ENCODE data around the gene FBXW12. TPM values are rescaled to one million over a fixed set of nuclear protein-coding genes. Genes with fewer than 3 reads are reported as not detected.

FBXW12 gene
- total RNA-seq, 1 experiment from 2014 or later = not detected

DNA sequence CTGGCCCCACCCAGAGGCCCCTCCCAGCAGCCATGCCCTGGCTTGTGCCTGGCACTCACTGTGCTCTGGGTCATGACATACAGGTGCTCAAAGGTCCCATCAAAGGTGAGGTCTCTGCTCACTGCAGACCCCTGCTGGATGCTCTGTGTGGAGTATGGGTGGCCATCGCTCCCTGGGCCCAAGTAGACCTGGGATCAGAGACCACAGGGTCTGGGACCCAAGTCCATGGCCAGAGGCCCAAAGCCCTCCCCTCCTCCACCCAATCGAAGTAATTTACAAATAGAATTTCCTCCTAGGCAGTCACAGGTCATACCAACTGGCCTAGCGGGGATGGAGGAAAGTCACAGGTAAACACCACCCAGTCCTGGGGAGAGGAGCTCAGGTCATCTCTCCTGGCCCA lies 50.3 kb downstream of the FBXW12 start:
- H3F3A ChIP-seq (ENCODE audit: low read length, unreplicated experiment) = no peaks in the 10 kb centered on the region
- H3K27ac ChIP-seq (ENCODE audit: low read length) = no peak overlapping the region
- H3K27me3 ChIP-seq (ENCODE audit: low read length) = no peaks in the 10 kb centered on the region
- ATAC-seq (peak; percentile 48), DNase-seq (no peak)
- no peaks in the 10 kb centered on the region for H3K9me2 ChIP-seq (replicated peaks; ENCODE audit: low read length)
- POLR2A ChIA-PET (ENCODE audit: unreplicated experiment) = no interaction called here
- no peak overlapping the region for H3K4me2 ChIP-seq (ENCODE audit: low read length)
- BruUV-seq (replicated peaks) = no TSS peak
- intact Hi-C loops (cut with micrococcal nuclease) = no loop called here
- H3K9ac ChIP-seq (ENCODE audit: low read length) = no peak overlapping the region
- H2AFZ ChIP-seq (ENCODE audit: low read length) = no peak overlapping the region
- no peaks in the 10 kb centered on the region for H4K20me1 ChIP-seq (ENCODE audit: low read length)
- peaks cover 6% of the 10 kb centered on the region for H3K79me2 ChIP-seq (ENCODE audit: low read length)
- H3K9me3 ChIP-seq (ENCODE audit: low read length) = no peaks in the 10 kb centered on the region
- CTCF ChIA-PET = no interaction called here
- TF ChIP-seq, protein P1, sequence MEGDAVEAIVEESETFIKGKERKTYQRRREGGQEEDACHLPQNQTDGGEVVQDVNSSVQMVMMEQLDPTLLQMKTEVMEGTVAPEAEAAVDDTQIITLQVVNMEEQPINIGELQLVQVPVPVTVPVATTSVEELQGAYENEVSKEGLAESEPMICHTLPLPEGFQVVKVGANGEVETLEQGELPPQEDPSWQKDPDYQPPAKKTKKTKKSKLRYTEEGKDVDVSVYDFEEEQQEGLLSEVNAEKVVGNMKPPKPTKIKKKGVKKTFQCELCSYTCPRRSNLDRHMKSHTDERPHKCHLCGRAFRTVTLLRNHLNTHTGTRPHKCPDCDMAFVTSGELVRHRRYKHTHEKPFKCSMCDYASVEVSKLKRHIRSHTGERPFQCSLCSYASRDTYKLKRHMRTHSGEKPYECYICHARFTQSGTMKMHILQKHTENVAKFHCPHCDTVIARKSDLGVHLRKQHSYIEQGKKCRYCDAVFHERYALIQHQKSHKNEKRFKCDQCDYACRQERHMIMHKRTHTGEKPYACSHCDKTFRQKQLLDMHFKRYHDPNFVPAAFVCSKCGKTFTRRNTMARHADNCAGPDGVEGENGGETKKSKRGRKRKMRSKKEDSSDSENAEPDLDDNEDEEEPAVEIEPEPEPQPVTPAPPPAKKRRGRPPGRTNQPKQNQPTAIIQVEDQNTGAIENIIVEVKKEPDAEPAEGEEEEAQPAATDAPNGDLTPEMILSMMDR (conservative IDR thresholded peaks at IDR 0.05; ENCODE audit: low read depth, low read length) = peak; percentile 41
- no peak for TF ChIP-seq EZH2 (IDR thresholded peaks at IDR 0.05; ENCODE audit: low read length, unreplicated experiment)
- no peak overlapping the region for H3K4me3 ChIP-seq (ENCODE audit: low read length)
- H3K36me3 ChIP-seq (ENCODE audit: low read depth, low read length) = no peaks in the 10 kb centered on the region
- H3K4me1 ChIP-seq (ENCODE audit: insufficient read depth, low read length) = peaks cover 6% of the 10 kb centered on the region; the same call in 1 of the 2 replicates

DNA sequence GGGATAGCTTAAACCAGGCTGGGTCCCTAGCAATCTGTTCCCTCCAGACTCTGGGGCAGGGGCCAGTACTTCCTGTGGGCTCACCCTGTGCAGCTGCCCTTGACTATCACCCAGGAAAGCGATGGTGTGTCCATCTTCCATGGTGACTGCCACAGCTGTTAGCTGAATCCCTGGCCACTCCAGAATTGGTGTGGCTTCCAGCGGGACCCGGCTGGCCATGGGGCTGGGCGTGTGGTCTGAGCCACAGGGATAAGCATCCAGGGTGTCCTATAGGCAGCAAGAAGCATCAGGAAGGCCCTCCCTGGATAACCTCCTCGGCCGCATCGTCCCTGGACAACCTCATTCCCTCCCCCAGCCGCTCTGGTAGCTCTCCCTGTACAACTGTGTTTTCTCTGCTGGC lies 50.7 kb downstream of the FBXW12 start:
- no peak overlapping the region for H3K9ac ChIP-seq (ENCODE audit: low read length)
- intact Hi-C loops (cut with micrococcal nuclease) = no loop called here
- TF ChIP-seq, protein P1 (conservative IDR thresholded peaks at IDR 0.05; ENCODE audit: low read depth, low read length) = no peak
- TF ChIP-seq EZH2phosphoT487 (IDR thresholded peaks at IDR 0.05; ENCODE audit: borderline replicate concordance, low read length) (no peak), EZH2 (IDR thresholded peaks at IDR 0.05; ENCODE audit: low read length, unreplicated experiment) (no peak)
- H3K9me3 ChIP-seq (ENCODE audit: low read length) = no peaks in the 10 kb centered on the region
- no peaks in the 10 kb centered on the region for H4K20me1 ChIP-seq (ENCODE audit: low read length)
- H3K4me2 ChIP-seq (ENCODE audit: low read length) = no peak overlapping the region
- peaks cover 10% of the 10 kb centered on the region for H3K79me2 ChIP-seq (ENCODE audit: low read length)
- DNase-seq (no peak), ATAC-seq (no peak)
- no peak overlapping the region for H3K27ac ChIP-seq (ENCODE audit: low read length)
- no TSS peak for BruUV-seq (replicated peaks)
- H2AFZ ChIP-seq (ENCODE audit: low read length) = no peak overlapping the region
- H3K4me3 ChIP-seq (ENCODE audit: low read length) = no peak overlapping the region
- H3K36me3 ChIP-seq (ENCODE audit: low read depth, low read length) = no peaks in the 10 kb centered on the region
- no peaks in the 10 kb centered on the region for H3K27me3 ChIP-seq (ENCODE audit: low read length)
- peaks cover 10% of the 10 kb centered on the region; the same call in 1 of the 2 replicates for H3K4me1 ChIP-seq (ENCODE audit: insufficient read depth, low read length)
- no peaks in the 10 kb centered on the region for H3K9me2 ChIP-seq (replicated peaks; ENCODE audit: low read length)
- H3F3A ChIP-seq (ENCODE audit: low read length, unreplicated experiment) = no peaks in the 10 kb centered on the region
- ChIA-PET CTCF (no interaction called here), POLR2A (ENCODE audit: unreplicated experiment) (no interaction called here)

DNA sequence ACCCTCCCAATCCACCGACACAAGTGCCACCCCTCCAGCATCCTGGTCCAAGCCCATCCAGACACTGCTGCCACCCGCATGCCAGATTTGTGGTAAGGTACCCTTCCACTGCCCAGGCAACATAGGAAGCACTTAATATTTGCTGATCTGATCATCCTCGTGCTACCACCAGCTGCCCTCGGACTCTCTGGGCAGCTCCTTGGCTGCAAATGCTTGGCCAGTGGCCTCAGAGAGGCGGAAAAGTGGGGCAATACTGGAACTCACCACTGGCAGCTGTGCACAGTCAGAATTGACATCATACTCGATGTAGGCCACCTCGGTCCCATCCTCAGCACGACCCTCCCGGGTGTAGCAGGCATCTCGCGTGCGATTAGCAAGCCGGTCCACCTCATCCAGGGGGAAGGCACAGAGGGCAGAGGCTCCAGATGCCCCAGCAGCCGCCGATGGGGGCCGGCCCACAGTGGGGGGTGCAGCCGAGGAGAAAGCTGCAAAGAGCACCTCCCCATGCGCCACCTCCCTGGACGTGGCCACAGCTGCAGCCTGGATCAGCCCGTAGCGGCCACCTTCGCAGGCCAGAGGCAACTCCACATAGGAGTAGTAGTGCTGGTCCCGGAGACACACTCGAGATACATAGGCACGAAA lies 51.3 kb downstream of the FBXW12 start:
- H3K9ac ChIP-seq (ENCODE audit: low read length) = no peak overlapping the region
- ChIA-PET CTCF (no interaction called here), POLR2A (ENCODE audit: unreplicated experiment) (no interaction called here)
- H3K9me2 ChIP-seq (replicated peaks; ENCODE audit: low read length) = no peaks in the 10 kb centered on the region
- no peaks in the 10 kb centered on the region for H3K27me3 ChIP-seq (ENCODE audit: low read length)
- H3K9me3 ChIP-seq (ENCODE audit: low read length) = no peaks in the 10 kb centered on the region
- no peaks in the 10 kb centered on the region for H3F3A ChIP-seq (ENCODE audit: low read length, unreplicated experiment)
- no peaks in the 10 kb centered on the region for H3K36me3 ChIP-seq (ENCODE audit: low read depth, low read length)
- H4K20me1 ChIP-seq (ENCODE audit: low read length) = no peaks in the 10 kb centered on the region
- BruUV-seq (replicated peaks) = no TSS peak
- peaks cover 17% of the 10 kb centered on the region for H3K4me1 ChIP-seq (ENCODE audit: insufficient read depth, low read length)
- TF ChIP-seq EZH2 (IDR thresholded peaks at IDR 0.05; ENCODE audit: low read length, unreplicated experiment) (no peak), EZH2phosphoT487 (IDR thresholded peaks at IDR 0.05; ENCODE audit: borderline replicate concordance, low read length) (no peak)
- TF ChIP-seq, protein P1 (conservative IDR thresholded peaks at IDR 0.05; ENCODE audit: low read depth, low read length) = no peak
- DNase-seq = no peak
- H3K27ac ChIP-seq (ENCODE audit: low read length) = no peak overlapping the region
- ATAC-seq = no peak
- no peak overlapping the region for H3K4me2 ChIP-seq (ENCODE audit: low read length)
- H2AFZ ChIP-seq (ENCODE audit: low read length) = no peak overlapping the region
- intact Hi-C loops (cut with micrococcal nuclease) = no loop called here
- no peak overlapping the region for H3K4me3 ChIP-seq (ENCODE audit: low read length)
- H3K79me2 ChIP-seq (ENCODE audit: low read length) = peaks cover 17% of the 10 kb centered on the region
